Nephron progenitor cell (in vitro differentiated cells): ENCODE data around the gene ZNF664.
A peak's percentile ranks its signal among the peaks of the same experiment; 100 is the strongest.

Source experiments
- DNase-seq: peaks from one replicate; pipeline ENCODE4 v3.0.0; 2021
- H3K27ac Mint-ChIP-seq: 2 replicates; pipeline ENCODE4 v1.8.0; 2021; ENCODE audit warnings: mild to moderate bottlenecking, moderate library complexity, mixed read lengths
- H3K27me3 Mint-ChIP-seq: 2 replicates; pipeline ENCODE4 v1.8.0; 2021; ENCODE audit warnings: mild to moderate bottlenecking, low read depth, mixed read lengths; ENCODE audit not compliant: poor library complexity
- H3K36me3 Mint-ChIP-seq: 2 replicates; pipeline ENCODE4 v1.8.0; 2021; ENCODE audit warnings: low read depth, mixed read lengths
- H3K4me1 Mint-ChIP-seq: 2 replicates; pipeline ENCODE4 v1.8.0; 2021; ENCODE audit warnings: mixed read lengths
- H3K4me3 Mint-ChIP-seq: 2 replicates; pipeline ENCODE4 v1.8.0; 2021; ENCODE audit warnings: mild to moderate bottlenecking, moderate library complexity, mixed read lengths
- H3K9me3 Mint-ChIP-seq: 2 replicates; pipeline ENCODE4 v1.8.0; 2021; ENCODE audit warnings: mild to moderate bottlenecking, moderate library complexity, mixed read lengths
- TF ChIP-seq, protein P1 (sequence below): fragments of 200-600 bp; sonication (generic); IDR thresholded peaks from 2 replicates; pipeline ENCODE4 v1.5.0; 2021; ENCODE audit warnings: antibody characterized with exemption

ZNF664 gene

DNA sequence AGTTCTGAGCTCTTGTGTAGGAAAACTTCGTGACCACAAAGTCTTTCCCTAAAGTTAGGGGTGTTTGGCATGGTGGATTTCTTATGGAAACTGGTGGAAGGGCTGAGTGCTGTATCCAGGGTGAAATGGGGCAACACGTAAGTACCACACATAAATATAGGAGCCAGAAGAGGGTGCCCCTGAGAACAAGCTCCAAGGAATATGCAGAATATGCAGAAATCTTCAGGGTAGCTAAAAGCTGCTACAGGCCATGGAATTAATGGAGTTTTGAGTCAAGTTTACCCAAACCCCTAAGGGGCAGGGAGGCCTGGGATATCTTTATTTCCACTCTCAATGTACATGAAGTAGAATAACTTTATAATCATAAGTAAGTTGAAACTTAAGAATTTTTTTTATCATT lies 44.0 kb downstream of the ZNF664 start:
- TF ChIP-seq, protein P1, sequence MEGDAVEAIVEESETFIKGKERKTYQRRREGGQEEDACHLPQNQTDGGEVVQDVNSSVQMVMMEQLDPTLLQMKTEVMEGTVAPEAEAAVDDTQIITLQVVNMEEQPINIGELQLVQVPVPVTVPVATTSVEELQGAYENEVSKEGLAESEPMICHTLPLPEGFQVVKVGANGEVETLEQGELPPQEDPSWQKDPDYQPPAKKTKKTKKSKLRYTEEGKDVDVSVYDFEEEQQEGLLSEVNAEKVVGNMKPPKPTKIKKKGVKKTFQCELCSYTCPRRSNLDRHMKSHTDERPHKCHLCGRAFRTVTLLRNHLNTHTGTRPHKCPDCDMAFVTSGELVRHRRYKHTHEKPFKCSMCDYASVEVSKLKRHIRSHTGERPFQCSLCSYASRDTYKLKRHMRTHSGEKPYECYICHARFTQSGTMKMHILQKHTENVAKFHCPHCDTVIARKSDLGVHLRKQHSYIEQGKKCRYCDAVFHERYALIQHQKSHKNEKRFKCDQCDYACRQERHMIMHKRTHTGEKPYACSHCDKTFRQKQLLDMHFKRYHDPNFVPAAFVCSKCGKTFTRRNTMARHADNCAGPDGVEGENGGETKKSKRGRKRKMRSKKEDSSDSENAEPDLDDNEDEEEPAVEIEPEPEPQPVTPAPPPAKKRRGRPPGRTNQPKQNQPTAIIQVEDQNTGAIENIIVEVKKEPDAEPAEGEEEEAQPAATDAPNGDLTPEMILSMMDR: no peak
- Mint-ChIP-seq H3K4me3 (no peak overlapping the region), H3K4me1 (peaks cover 26% of the 10 kb centered on the region), H3K9me3 (peaks cover 2% of the 10 kb centered on the region), H3K36me3 (peaks cover 31% of the 10 kb centered on the region), H3K27ac (peak overlapping the region; percentile 4), H3K27me3 (no peaks in the 10 kb centered on the region)
- no peak for DNase-seq

DNA sequence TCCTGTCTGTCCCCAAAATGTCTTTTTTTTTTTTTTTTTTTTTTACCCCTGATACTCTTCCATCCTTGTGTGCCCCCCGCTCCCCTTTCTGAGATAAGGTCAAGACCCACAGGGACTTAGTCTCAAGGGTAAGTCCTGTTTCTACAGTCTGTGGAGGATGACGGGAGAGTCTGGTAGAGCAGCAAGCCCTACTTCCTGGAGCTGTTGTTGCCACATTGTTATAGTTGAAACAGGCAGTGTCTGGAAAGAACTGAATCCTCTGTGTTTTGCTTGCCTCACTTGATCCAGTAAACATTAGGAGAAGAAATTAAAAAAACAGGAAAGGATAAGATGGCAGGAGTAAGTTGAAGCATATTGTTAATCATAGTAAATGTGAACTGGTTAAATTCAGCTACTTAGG lies 45.5 kb downstream of the ZNF664 start:
- no peak for DNase-seq
- Mint-ChIP-seq H3K4me1 (peaks cover 26% of the 10 kb centered on the region), H3K27ac (no peak overlapping the region), H3K9me3 (peaks cover 9% of the 10 kb centered on the region), H3K4me3 (no peak overlapping the region), H3K36me3 (peaks cover 25% of the 10 kb centered on the region), H3K27me3 (no peaks in the 10 kb centered on the region)
- TF ChIP-seq, protein P1: no peak

DNA sequence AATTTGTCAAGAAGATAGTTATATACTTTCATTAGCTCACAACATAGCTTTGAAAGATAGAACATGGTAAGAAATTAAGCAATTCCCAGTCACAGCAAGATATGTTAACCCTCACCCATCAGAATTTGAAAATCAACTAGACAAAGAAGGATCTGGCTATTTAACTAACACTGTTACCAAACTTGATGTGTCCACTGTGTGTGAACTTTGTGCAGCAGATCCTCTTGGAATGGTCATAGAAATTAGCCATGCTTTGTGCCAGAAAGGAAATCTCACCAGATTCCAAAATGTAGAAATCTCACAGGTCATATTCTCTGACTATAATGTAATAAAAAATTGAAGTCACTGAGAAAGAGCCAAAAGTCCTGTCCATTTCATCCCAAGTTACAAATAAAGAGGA lies 46.1 kb downstream of the ZNF664 start:
- H3K9me3 Mint-ChIP-seq: peaks cover 11% of the 10 kb centered on the region
- H3K4me3 Mint-ChIP-seq: no peak overlapping the region
- H3K4me1 Mint-ChIP-seq: peaks cover 26% of the 10 kb centered on the region
- H3K27ac Mint-ChIP-seq: no peak overlapping the region
- H3K27me3 Mint-ChIP-seq: no peaks in the 10 kb centered on the region
- no peak for DNase-seq
- TF ChIP-seq, protein P1: no peak
- H3K36me3 Mint-ChIP-seq: peaks cover 19% of the 10 kb centered on the region

- Mint-ChIP-seq H3K4me1 (peaks cover 18% of the 10 kb centered on the region), H3K27me3 (no peaks in the 10 kb centered on the region), H3K27ac (no peak overlapping the region), H3K36me3 (peaks cover 14% of the 10 kb centered on the region), H3K4me3 (no peak overlapping the region), H3K9me3 (peaks cover 13% of the 10 kb centered on the region)
- no peak for DNase-seq
- TF ChIP-seq, protein P1: no peak
Measured at GRCh38 chr12:124020514-124020949, 47.5 kb downstream of the ZNF664 start.

GRCh38 chr12:124021007-124021406 lies 48.0 kb downstream of the ZNF664 start:
- DNase-seq: no peak
- peaks cover 14% of the 10 kb centered on the region for H3K36me3 Mint-ChIP-seq
- H3K9me3 Mint-ChIP-seq: peaks cover 13% of the 10 kb centered on the region
- peaks cover 18% of the 10 kb centered on the region for H3K4me1 Mint-ChIP-seq
- no peak overlapping the region for H3K27ac Mint-ChIP-seq
- no peaks in the 10 kb centered on the region for H3K27me3 Mint-ChIP-seq
- no peak overlapping the region for H3K4me3 Mint-ChIP-seq
- TF ChIP-seq, protein P1: no peak

DNA sequence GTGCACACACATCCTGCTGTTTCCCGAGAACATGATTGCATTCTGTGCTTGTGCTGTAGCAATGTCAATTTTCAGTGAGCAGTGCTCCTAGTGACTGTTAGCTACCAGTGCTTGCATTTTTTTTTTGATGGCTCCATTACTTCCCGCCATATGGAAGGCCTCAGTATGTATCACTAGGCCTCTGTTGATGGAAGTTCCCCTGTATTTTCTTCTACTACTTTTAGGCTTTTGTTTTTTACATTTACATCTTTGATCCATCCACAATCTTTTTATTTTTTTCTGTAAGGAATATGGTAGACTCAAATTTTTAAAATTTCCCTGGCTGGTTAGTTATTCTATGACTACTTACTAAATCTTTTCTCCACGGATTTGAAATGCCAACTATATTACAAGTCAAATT lies 49.1 kb downstream of the ZNF664 start:
- TF ChIP-seq, protein P1: no peak
- Mint-ChIP-seq H3K36me3 (peaks cover 9% of the 10 kb centered on the region), H3K27ac (no peak overlapping the region), H3K4me1 (peaks cover 16% of the 10 kb centered on the region), H3K4me3 (no peak overlapping the region), H3K27me3 (no peaks in the 10 kb centered on the region), H3K9me3 (peaks cover 13% of the 10 kb centered on the region)
- no peak for DNase-seq
